ENCODE measurements around the gene EZR. TPM values are rescaled to one million over a fixed set of nuclear protein-coding genes. Genes with fewer than 3 reads are reported as not detected.

The EZR gene
- total RNA-seq, 1 experiment from 2014 or later, result 375 TPM

- Histone ChIP-seq H3K9me3 (ENCODE audit: control insufficient read depth, low read depth, low read length) (no peaks in the 10 kb centered on the region), H3K79me1 (ENCODE audit: insufficient read depth, low read depth, low read length, poor library complexity, severe bottlenecking) (no peaks in the 10 kb centered on the region), H3K27ac (ENCODE audit: insufficient read length, low read depth, low read length) (no peak overlapping the region), H2BK120ac (ENCODE audit: low read depth, low read length, poor library complexity, severe bottlenecking) (no peak overlapping the region), H3K79me2 (ENCODE audit: insufficient read depth, low read length) (no peaks in the 10 kb centered on the region), H3T11ph (ENCODE audit: low read length) (no peak overlapping the region), H3K27me3 (ENCODE audit: insufficient read depth, low read length) (no peaks in the 10 kb centered on the region), H4K5ac (ENCODE audit: insufficient read length, low read depth, low read length) (no peak overlapping the region), H3K4ac (ENCODE audit: low read depth, low read length) (no peak overlapping the region), H3K18ac (ENCODE audit: insufficient read length, low read depth, low read length) (no peak overlapping the region), H3K56ac (ENCODE audit: insufficient read length, low read depth, low read length) (no peak overlapping the region), H3K4me2 (ENCODE audit: insufficient read depth, insufficient read length, low read length) (no peak overlapping the region), H3K4me1 (ENCODE audit: insufficient read depth, low read length) (no peaks in the 10 kb centered on the region), H4K8ac (replicated peaks; ENCODE audit: insufficient read length, low read depth, low read length) (no peak overlapping the region), H3K23me2 (ENCODE audit: insufficient read length, low read depth, low read length, poor library complexity, severe bottlenecking) (no peaks in the 10 kb centered on the region), H4K91ac (ENCODE audit: insufficient read length, low read depth, low read length) (no peak overlapping the region), H2AFZ (ENCODE audit: low read length) (no peak overlapping the region), H3K14ac (ENCODE audit: insufficient read depth, low read length) (no peak overlapping the region), H2BK15ac (ENCODE audit: low read depth, low read length) (no peak overlapping the region), H3K23ac (ENCODE audit: insufficient read length, low read depth, low read length) (no peak overlapping the region), H3K9ac (ENCODE audit: extremely low read depth, insufficient read length, low read length) (no peak overlapping the region), H2BK20ac (ENCODE audit: low read depth, low read length, poor library complexity, severe bottlenecking) (no peak overlapping the region), H2AK5ac (ENCODE audit: insufficient read length, low read length) (no peak overlapping the region), H2BK5ac (ENCODE audit: insufficient read length, low read length) (no peak overlapping the region), H2BK12ac (ENCODE audit: insufficient read length, low read depth, low read length) (no peak overlapping the region), H4K20me1 (ENCODE audit: control insufficient read depth, insufficient read depth, insufficient read length) (no peaks in the 10 kb centered on the region)
- no peak overlapping the region for H3K27ac Mint-ChIP-seq
- H3K4me1 Mint-ChIP-seq, result peaks cover 16 to 17% of the 10 kb centered on the region in 2 experiments
- H3K4me3 Mint-ChIP-seq, result no peak overlapping the region
- whole genome bisulfite sequencing (ENCODE audit: extremely low coverage, insufficient read length, low lambda C conversion rate), result no CpG with 5 or more reads among the region's 16 CpGs
- H3K9me3 Mint-ChIP-seq, result no peaks in the 10 kb centered on the region
- DNase-seq, result no peak
- no peaks in the 10 kb centered on the region for H3K36me3 Mint-ChIP-seq (ENCODE audit: insufficient read depth in 1 of 3, low read depth in 3 of 3)
- no peak for TF ChIP-seq CTCF (conservative IDR thresholded peaks at IDR 0.05)
- H3K27me3 Mint-ChIP-seq (ENCODE audit: low read depth), result no peaks in the 10 kb centered on the region; the same call in 1 of the 2 replicates
Observed at GRCh38 chr6:158717341-158718330, 101.5 kb downstream of the EZR start.

Small RNA genes lying within 50 kb of the gene (microRNA-seq; reads per million reads assigned to microRNA genes)
- not detected for gene MIR3918 (ENCODE audit: borderline microRNAs expressed)

Other genes with a start within 250 kb of the EZR start
- gene DYNLT1, start 174.6 kb downstream of the EZR start, total RNA-seq (2021), result 105 and 117 TPM in 2 replicates
- gene SYTL3, start 169.3 kb downstream of the EZR start, total RNA-seq (2021), result 0.09 and 0.20 TPM in 2 replicates
- gene RSPH3, start 180.8 kb upstream of the EZR start, total RNA-seq (2021), result 1.8 and 2.2 TPM in 2 replicates
- not detected in 2 replicates for gene TAGAP, start 225.6 kb upstream of the EZR start, total RNA-seq (2021)